DOHH2 (cell line): ENCODE data around the gene HNRNPA0.

ENCODE experiments used
- H3F3A ChIP-seq: fragments of 200-600 bp; sonication (generic), shearing (Covaris generic); 2 replicates; pipeline ENCODE4 v1.6.0; 2016; ENCODE audit warnings: antibody characterized with exemption, mild to moderate bottlenecking; ENCODE audit not compliant: control insufficient read depth, insufficient read depth
- H3K27ac ChIP-seq: fragments of 200-600 bp; sonication (generic); 2 replicates; pipeline ENCODE4 v1.5.1; 2014; ENCODE audit warnings: low read depth, mild to moderate bottlenecking, low read length, moderate library complexity
- H3K27me3 ChIP-seq: fragments of 200-600 bp; sonication (generic); 2 replicates; pipeline ENCODE4 v1.6.1; 2014; ENCODE audit warnings: mild to moderate bottlenecking, low read length, mixed read lengths; ENCODE audit not compliant: control insufficient read depth
- H3K36me3 ChIP-seq: fragments of 200-600 bp; sonication (generic); 2 replicates; pipeline ENCODE4 v1.6.1; 2014; ENCODE audit warnings: mild to moderate bottlenecking, low read length, moderate library complexity, mixed read lengths; ENCODE audit not compliant: control insufficient read depth
- H3K4me1 ChIP-seq: fragments of 200-600 bp; sonication (generic); 2 replicates; pipeline ENCODE4 v1.6.1; 2014; ENCODE audit warnings: mild to moderate bottlenecking, low read length, mixed read lengths; ENCODE audit not compliant: control insufficient read depth
- H3K4me2 ChIP-seq: fragments of 200-600 bp; sonication (generic); 2 replicates; pipeline ENCODE4 v1.6.0; 2014; ENCODE audit warnings: mild to moderate bottlenecking, low read length, moderate library complexity
- H3K4me3 ChIP-seq: fragments of 200-600 bp; sonication (generic); 2 replicates; pipeline ENCODE4 v1.5.1; 2014; ENCODE audit warnings: mild to moderate bottlenecking, low read length, mixed read lengths
- H3K79me2 ChIP-seq: fragments of 200-600 bp; sonication (generic); 2 replicates; pipeline ENCODE4 v1.6.1; 2014; ENCODE audit warnings: mild to moderate bottlenecking, low read length, mixed read lengths; ENCODE audit not compliant: control insufficient read depth
- H3K9me2 ChIP-seq: fragments of 200-600 bp; sonication (generic); replicated peaks from 2 replicates; pipeline ENCODE4 v1.6.1; 2014; ENCODE audit warnings: mild to moderate bottlenecking, low read length, mixed read lengths; ENCODE audit not compliant: control insufficient read depth
- H3K9me3 ChIP-seq: fragments of 200-600 bp; sonication (generic); 2 replicates; pipeline ENCODE4 v1.6.1; 2014; ENCODE audit warnings: antibody characterized with exemption, low read length, mixed read lengths; ENCODE audit not compliant: control insufficient read depth, insufficient read depth
- H4K20me1 ChIP-seq: fragments of 200-600 bp; sonication (generic); 2 replicates; pipeline ENCODE4 v1.6.0; 2014; ENCODE audit warnings: low read depth, mild to moderate bottlenecking, antibody characterized with exemption, low read length, moderate library complexity; ENCODE audit not compliant: control insufficient read depth, insufficient read depth
- CTCF ChIP-seq: fragments of 200-600 bp; sonication (generic); IDR thresholded peaks from one replicate; pipeline ENCODE4 v1.5.1; 2014; ENCODE audit warnings: antibody characterized with exemption, mild to moderate bottlenecking, low read depth, low read length; ENCODE audit not compliant: poor library complexity, severe bottlenecking
- EZH2phosphoT487 ChIP-seq: fragments of 200-600 bp; sonication (generic); IDR thresholded peaks from 2 replicates; pipeline ENCODE4 v1.6.1; 2017; ENCODE audit warnings: borderline replicate concordance, mild to moderate bottlenecking, antibody characterized with exemption, low read length, moderate library complexity, mixed read lengths

HNRNPA0 gene

GRCh38 chr5:137738947-137739346 is 15.2 kb downstream of the HNRNPA0 start:
- H3K9me2 ChIP-seq = no peaks in the 10 kb centered on the region
- no peaks in the 10 kb centered on the region for H3K79me2 ChIP-seq
- H4K20me1 ChIP-seq = no peaks in the 10 kb centered on the region
- H3K9me3 ChIP-seq = no peaks in the 10 kb centered on the region
- no peak overlapping the region for H3K4me2 ChIP-seq
- TF ChIP-seq EZH2phosphoT487 (no peak), CTCF (no peak)
- 0 out of 2 replicates have a peak, but pooled peaks cover 7% of the 10 kb centered on the region for H3K27me3 ChIP-seq
- no peak overlapping the region for H3K27ac ChIP-seq
- H3F3A ChIP-seq = no peaks in the 10 kb centered on the region
- no peak overlapping the region for H3K4me3 ChIP-seq
- H3K4me1 ChIP-seq = peaks cover 11% of the 10 kb centered on the region
- no peaks in the 10 kb centered on the region for H3K36me3 ChIP-seq

- TF ChIP-seq CTCF (no peak), EZH2phosphoT487 (no peak)
- peaks cover 11% of the 10 kb centered on the region for H3K4me1 ChIP-seq
- H3F3A ChIP-seq = no peaks in the 10 kb centered on the region
- no peaks in the 10 kb centered on the region for H3K79me2 ChIP-seq
- no peak overlapping the region for H3K27ac ChIP-seq
- 0 out of 2 replicates have a peak, but pooled peaks cover 7% of the 10 kb centered on the region for H3K27me3 ChIP-seq
- H3K9me2 ChIP-seq = no peaks in the 10 kb centered on the region
- H3K36me3 ChIP-seq = no peaks in the 10 kb centered on the region
- no peak overlapping the region for H3K4me3 ChIP-seq
- H4K20me1 ChIP-seq = no peaks in the 10 kb centered on the region
- no peak overlapping the region for H3K4me2 ChIP-seq
- H3K9me3 ChIP-seq = no peaks in the 10 kb centered on the region
Observed at GRCh38 chr5:137737349-137738131, 16.6 kb downstream of the HNRNPA0 start.

GRCh38 chr5:137736496-137736895 is 17.7 kb downstream of the HNRNPA0 start:
- H4K20me1 ChIP-seq = no peaks in the 10 kb centered on the region
- H3K36me3 ChIP-seq = no peaks in the 10 kb centered on the region
- H3K79me2 ChIP-seq = no peaks in the 10 kb centered on the region
- no peaks in the 10 kb centered on the region for H3K9me2 ChIP-seq
- 0 out of 2 replicates have a peak, but pooled peaks cover 7% of the 10 kb centered on the region for H3K27me3 ChIP-seq
- H3F3A ChIP-seq = no peaks in the 10 kb centered on the region
- no peak overlapping the region for H3K4me3 ChIP-seq
- no peak overlapping the region for H3K4me2 ChIP-seq
- no peaks in the 10 kb centered on the region for H3K9me3 ChIP-seq
- H3K4me1 ChIP-seq = peaks cover 11% of the 10 kb centered on the region
- H3K27ac ChIP-seq = no peak overlapping the region
- no peak for TF ChIP-seq CTCF
- TF ChIP-seq EZH2phosphoT487 = no peak
